Mesendoderm (in vitro differentiated cells): ENCODE results near the gene F8A1.
"Not testable (repeated sequence)": the region's sequence is repeated elsewhere in the genome, so short reads cannot be mapped to it uniquely, and the experiment has no call there.

Experiments used
- DNase-seq: peaks from one replicate; pipeline ENCODE4 v3.0.0; 2013
- H2AK5ac ChIP-seq: 2 replicates; pipeline ENCODE4 v1.6.1; 2013; ENCODE audit warnings: low read length, inconsistent platforms
- H2BK120ac ChIP-seq: 2 replicates; pipeline ENCODE4 v1.6.1; 2013; ENCODE audit warnings: low read depth, mild to moderate bottlenecking, low read length, moderate library complexity, mixed read lengths
- H2BK15ac ChIP-seq: replicated peaks from 2 replicates; pipeline ENCODE4 v1.6.1; 2013; ENCODE audit warnings: low read depth, mild to moderate bottlenecking, moderate library complexity
- H2BK5ac ChIP-seq: 2 replicates; pipeline ENCODE4 v1.6.1; 2013; ENCODE audit warnings: low read length, inconsistent platforms
- H3K18ac ChIP-seq: 2 replicates; pipeline ENCODE4 v1.6.1; 2013; ENCODE audit warnings: mild to moderate bottlenecking, low read length, mixed read lengths
- H3K23ac ChIP-seq: one replicate; pipeline ENCODE4 v1.6.1; 2013; ENCODE audit warnings: low read length
- H3K27ac ChIP-seq: 2 replicates; pipeline ENCODE4 v1.5.1; 2013; ENCODE audit warnings: low read depth, mild to moderate bottlenecking, inconsistent platforms, low read length, moderate library complexity
- H3K27me3 ChIP-seq: 2 replicates; pipeline ENCODE4 v1.6.1; 2013; ENCODE audit warnings: low read length, control low read depth, mild to moderate bottlenecking, inconsistent platforms; ENCODE audit not compliant: insufficient read depth, poor library complexity
- H3K36me3 ChIP-seq: 2 replicates; pipeline ENCODE4 v1.6.1; 2013; ENCODE audit warnings: low read length, inconsistent platforms; ENCODE audit not compliant: control insufficient read depth, insufficient read depth
- H3K4ac ChIP-seq: one replicate; pipeline ENCODE4 v1.6.1; 2013; ENCODE audit warnings: low read depth, mild to moderate bottlenecking, low read length, moderate library complexity
- H3K4me1 ChIP-seq: 2 replicates; pipeline ENCODE4 v1.6.1; 2013; ENCODE audit warnings: low read depth, low read length, inconsistent platforms; ENCODE audit not compliant: control insufficient read depth
- H3K4me2 ChIP-seq: 2 replicates; pipeline ENCODE4 v1.6.1; 2013; ENCODE audit warnings: low read length
- H3K4me3 ChIP-seq: 2 replicates; pipeline ENCODE4 v1.5.1; 2013; ENCODE audit warnings: mild to moderate bottlenecking, low read length
- H3K56ac ChIP-seq: one replicate; pipeline ENCODE4 v1.6.1; 2013; ENCODE audit warnings: low read length
- H3K79me1 ChIP-seq: 2 replicates; pipeline ENCODE4 v1.6.1; 2013; ENCODE audit warnings: low read length, inconsistent platforms
- H3K79me2 ChIP-seq: 2 replicates; pipeline ENCODE4 v1.6.1; 2013; ENCODE audit warnings: mild to moderate bottlenecking, low read length; ENCODE audit not compliant: control insufficient read depth, insufficient read depth
- H3K9ac ChIP-seq: 2 replicates; pipeline ENCODE4 v1.6.1; 2013; ENCODE audit warnings: low read length, inconsistent platforms
- H4K5ac ChIP-seq: one replicate; pipeline ENCODE4 v1.6.1; 2013; ENCODE audit warnings: low read length
- H4K8ac ChIP-seq: one replicate; pipeline ENCODE4 v1.6.1; 2013; ENCODE audit warnings: low read depth, mild to moderate bottlenecking, control low read depth, low read length, moderate library complexity
- WGBS: extraction: QIAGEN DNeasy Blood & Tissue Kit; methylation state at CpG from one replicate; pipeline ENCODE4 v1.1.7; 2013; ENCODE audit warnings: low lambda C conversion rate, missing lambda C conversion rate; ENCODE audit not compliant: insufficient coverage; ENCODE audit errors: extremely low coverage; 5-methylcytosine and 5-hydroxymethylcytosine counted together

The F8A1 gene

GRCh38 chrX:154884069-154884468 is 2.1 kb upstream of the F8A1 start:
- H3K18ac ChIP-seq, H4K8ac ChIP-seq, DNase-seq, H3K27me3 ChIP-seq, H3K79me2 ChIP-seq, H3K27ac ChIP-seq, H3K79me1 ChIP-seq, H3K4ac ChIP-seq, H2AK5ac ChIP-seq, H2BK15ac ChIP-seq, H3K4me3 ChIP-seq, H3K36me3 ChIP-seq, H2BK5ac ChIP-seq, H2BK120ac ChIP-seq, H3K56ac ChIP-seq, H4K5ac ChIP-seq, H3K23ac ChIP-seq, H3K4me2 ChIP-seq, H3K4me1 ChIP-seq, H3K9ac ChIP-seq: not testable (repeated sequence)
- no CpG with 5 or more reads among the region's 8 CpGs for WGBS

GRCh38 chrX:154885057-154885456 is 1.1 kb upstream of the F8A1 start:
- not testable (repeated sequence) for H3K79me1 ChIP-seq, H3K36me3 ChIP-seq, H2BK15ac ChIP-seq, H2BK5ac ChIP-seq, H3K56ac ChIP-seq, H3K4me2 ChIP-seq, H3K4ac ChIP-seq, H3K23ac ChIP-seq, H3K79me2 ChIP-seq, H3K27ac ChIP-seq, DNase-seq, H2BK120ac ChIP-seq, H3K18ac ChIP-seq, H2AK5ac ChIP-seq, H3K4me3 ChIP-seq, H3K9ac ChIP-seq, H3K4me1 ChIP-seq, H3K27me3 ChIP-seq, H4K8ac ChIP-seq, H4K5ac ChIP-seq
- no CpG with 5 or more reads among the region's 33 CpGs for whole genome bisulfite sequencing

GRCh38 chrX:154885549-154885948 is 606 bp upstream of the F8A1 start:
- not testable (repeated sequence) for DNase-seq, H3K79me1 ChIP-seq, H3K27me3 ChIP-seq, H2BK15ac ChIP-seq, H3K27ac ChIP-seq, H3K9ac ChIP-seq, H3K4ac ChIP-seq, H4K5ac ChIP-seq, H3K36me3 ChIP-seq, H2BK120ac ChIP-seq, H3K56ac ChIP-seq, H3K4me1 ChIP-seq, H3K4me2 ChIP-seq, H3K23ac ChIP-seq, H3K79me2 ChIP-seq, H4K8ac ChIP-seq, H3K4me3 ChIP-seq, H2AK5ac ChIP-seq, H2BK5ac ChIP-seq, H3K18ac ChIP-seq
- WGBS = no CpG with 5 or more reads among the region's 14 CpGs

- WGBS = no CpG with 5 or more reads among the region's 62 CpGs
Measured at GRCh38 chrX:154886789-154887221, 650 bp downstream of the F8A1 start.

GRCh38 chrX:154890990-154891639 is 5.0 kb downstream of the F8A1 start:
- no peak overlapping the region for H2AK5ac ChIP-seq
- H3K4me3 ChIP-seq = no peak overlapping the region

More at GRCh38 chrX:154886789-154887221, 650 bp downstream of the F8A1 start:
- H3K9ac ChIP-seq, H3K79me1 ChIP-seq, H2BK120ac ChIP-seq, H2AK5ac ChIP-seq, H4K8ac ChIP-seq, H3K4ac ChIP-seq, H2BK5ac ChIP-seq, H3K23ac ChIP-seq, H3K4me3 ChIP-seq, H3K27me3 ChIP-seq, H3K36me3 ChIP-seq, H3K4me1 ChIP-seq, H4K5ac ChIP-seq, H3K79me2 ChIP-seq, H2BK15ac ChIP-seq, H3K56ac ChIP-seq, DNase-seq, H3K27ac ChIP-seq, H3K18ac ChIP-seq, H3K4me2 ChIP-seq: not testable (repeated sequence)

GRCh38 chrX:154892296-154892695 is 6.1 kb downstream of the F8A1 start:
- H4K8ac ChIP-seq = no peak overlapping the region
- no peaks in the 10 kb centered on the region for H3K79me2 ChIP-seq
- no peak overlapping the region for H2AK5ac ChIP-seq
- no peak overlapping the region for H3K23ac ChIP-seq
- H4K5ac ChIP-seq = no peak overlapping the region
- H3K4me1 ChIP-seq = no peaks in the 10 kb centered on the region
- no peak overlapping the region for H2BK5ac ChIP-seq
- H3K9ac ChIP-seq = no peak overlapping the region
- no peak overlapping the region for H3K27ac ChIP-seq
- WGBS = no CpG with 5 or more reads among the region's 1 CpG
- no peak for DNase-seq
- no peak overlapping the region for H2BK120ac ChIP-seq
- H3K56ac ChIP-seq = no peak overlapping the region
- H3K4me2 ChIP-seq = no peak overlapping the region
- no peak overlapping the region for H2BK15ac ChIP-seq
- H3K36me3 ChIP-seq = no peaks in the 10 kb centered on the region
- H3K27me3 ChIP-seq = no peaks in the 10 kb centered on the region
- H3K4ac ChIP-seq = no peak overlapping the region
- no peak overlapping the region for H3K4me3 ChIP-seq
- no peak overlapping the region for H3K18ac ChIP-seq
- no peaks in the 10 kb centered on the region for H3K79me1 ChIP-seq

More at GRCh38 chrX:154890990-154891639, 5.0 kb downstream of the F8A1 start:
- Histone ChIP-seq H4K8ac (no peak overlapping the region), H3K4me2 (no peak overlapping the region), H2BK15ac (no peak overlapping the region), H4K5ac (no peak overlapping the region), H3K36me3 (no peaks in the 10 kb centered on the region), H3K9ac (no peak overlapping the region), H3K27me3 (no peaks in the 10 kb centered on the region), H2BK5ac (no peak overlapping the region), H3K56ac (no peak overlapping the region), H3K79me2 (no peaks in the 10 kb centered on the region), H2BK120ac (no peak overlapping the region), H3K23ac (no peak overlapping the region), H3K27ac (no peak overlapping the region), H3K79me1 (no peaks in the 10 kb centered on the region), H3K18ac (no peak overlapping the region), H3K4me1 (no peaks in the 10 kb centered on the region), H3K4ac (no peak overlapping the region)
- no CpG with 5 or more reads among the region's 1 CpG for WGBS
- DNase-seq = no peak
